ENCODE measurements around the gene CT45A2.
"Not testable (repeated sequence)": the region's sequence is repeated elsewhere in the genome, so short reads cannot be mapped to it uniquely, and the experiment has no call there.

Gene CT45A2

GRCh38 chrX:135819912-135820311 lies at the start of gene CT45A2:
Gene CT45A2 (minus strand): TSS chrX:135820012. CDS start chrX:135816265, 3,747 bp downstream.
- not testable (repeated sequence) for DNase-seq (ENCODE audit: low read depth in 4 of 4, low spot score in 1 of 4)

GRCh38 chrX:135854438-135854837 lies 34.6 kb upstream of the CT45A2 start, which contains the start of gene CT45A8:
Gene CT45A8 (minus strand): TSS chrX:135854538. CDS start chrX:135850783, 3,755 bp downstream.
- DNase-seq (ENCODE audit: low read depth in 4 of 4, low spot score in 1 of 4): not testable (repeated sequence)

- not testable (repeated sequence) for DNase-seq (ENCODE audit: low read depth in 4 of 4, low spot score in 1 of 4)
Measured at GRCh38 chrX:135837180-135837579, 17.4 kb upstream of the CT45A2 start, which contains the start of gene CT45A7. Gene CT45A7 (minus strand): TSS chrX:135837280. CDS start chrX:135833533, 3,747 bp downstream.

- DNase-seq (ENCODE audit: low read depth in 4 of 4, low spot score in 1 of 4): not testable (repeated sequence)
Measured at GRCh38 chrX:135802687-135803086, 17.1 kb downstream of the CT45A2 start, which contains the start of gene CT45A6. Gene CT45A6 (minus strand): TSS chrX:135802787. CDS start chrX:135798993, 3,794 bp downstream.

GRCh38 chrX:135785403-135785802 lies 34.4 kb downstream of the CT45A2 start, which contains the start of gene CT45A5:
Gene CT45A5 (minus strand): TSS chrX:135785503. CDS start chrX:135781729, 3,774 bp downstream.
- not testable (repeated sequence) for DNase-seq (ENCODE audit: low read depth in 4 of 4, low spot score in 1 of 4)

GRCh38 chrX:135768091-135768490 lies 51.7 kb downstream of the CT45A2 start, which contains the start of gene CT45A3:
Gene CT45A3 (minus strand): TSS chrX:135768191. CDS start chrX:135764444, 3,747 bp downstream.
- not testable (repeated sequence) for DNase-seq (ENCODE audit: low read depth in 4 of 4, low spot score in 1 of 4)
